ENCODE results near the gene TIGIT. TPM values are rescaled to one million over a fixed set of nuclear protein-coding genes. Genes with fewer than 3 reads are reported as not detected.

TIGIT gene
- under 1 TPM; 0.37 to 0.40 TPM for total RNA-seq

GRCh38 chr3:114293838-114294535 lies at the start of gene TIGIT:
Gene TIGIT, plus strand, starts transcription at chr3:114294028. Its CDS starts 34 bp downstream, at chr3:114294062.
- no peak within 1 kb of the TSS for H3K27ac ChIP-seq
- TF ChIP-seq CTCF (IDR thresholded peaks at IDR 0.05) = no peak
- intact Hi-C loops (cut with DNase I) = no loop called here
- no peak for DNase-seq
- no peak within 1 kb of the TSS for H3K9ac ChIP-seq (ENCODE audit: low read depth in 2 of 2, low read length in 2 of 2)
- H3K27me3 ChIP-seq = no peaks in the 10 kb centered on the region
- no peaks in the 10 kb centered on the region for H3K9me3 ChIP-seq
- no peak within 1 kb of the TSS for H3K4me3 ChIP-seq
- H3K36me3 ChIP-seq = no peaks in the 10 kb centered on the region
- no peaks in the 10 kb centered on the region for H3K4me1 ChIP-seq

- Histone ChIP-seq H3K27me3 (no peaks in the 10 kb centered on the region), H3K9ac (ENCODE audit: low read depth in 2 of 2, low read length in 2 of 2) (no peak overlapping the region), H3K4me1 (no peaks in the 10 kb centered on the region), H3K27ac (no peak overlapping the region), H3K36me3 (no peaks in the 10 kb centered on the region), H3K9me3 (no peaks in the 10 kb centered on the region), H3K4me3 (no peak overlapping the region)
- DNase-seq = no peak
- TF ChIP-seq CTCF (IDR thresholded peaks at IDR 0.05) = no peak
- intact Hi-C loops (cut with DNase I) = no loop called here
Measured at GRCh38 chr3:114252954-114253353, 40.9 kb upstream of the TIGIT start.

- Histone ChIP-seq H3K9ac (ENCODE audit: low read depth in 2 of 2, low read length in 2 of 2) (no peak overlapping the region), H3K4me3 (no peak overlapping the region), H3K4me1 (no peaks in the 10 kb centered on the region), H3K27ac (no peak overlapping the region), H3K27me3 (no peaks in the 10 kb centered on the region), H3K36me3 (no peaks in the 10 kb centered on the region), H3K9me3 (no peaks in the 10 kb centered on the region)
- TF ChIP-seq CTCF (IDR thresholded peaks at IDR 0.05) = no peak
- no peak for DNase-seq
- intact Hi-C loops (cut with DNase I) = no loop called here
Measured at GRCh38 chr3:114253505-114253904, 40.3 kb upstream of the TIGIT start.

GRCh38 chr3:114259566-114259965 lies 34.3 kb upstream of the TIGIT start:
- no peaks in the 10 kb centered on the region for H3K4me1 ChIP-seq
- no peak overlapping the region for H3K4me3 ChIP-seq
- no peaks in the 10 kb centered on the region for H3K36me3 ChIP-seq
- H3K9ac ChIP-seq (ENCODE audit: low read depth in 2 of 2, low read length in 2 of 2) = no peak overlapping the region
- DNase-seq = no peak
- intact Hi-C loops (cut with DNase I) = no loop called here
- H3K27me3 ChIP-seq = no peaks in the 10 kb centered on the region
- no peaks in the 10 kb centered on the region for H3K9me3 ChIP-seq
- no peak for TF ChIP-seq CTCF (IDR thresholded peaks at IDR 0.05)
- H3K27ac ChIP-seq = no peak overlapping the region

- no peak for TF ChIP-seq CTCF (IDR thresholded peaks at IDR 0.05)
- no peaks in the 10 kb centered on the region for H3K27me3 ChIP-seq
- H3K9ac ChIP-seq (ENCODE audit: low read depth in 2 of 2, low read length in 2 of 2) = no peak overlapping the region
- H3K4me3 ChIP-seq = no peak overlapping the region
- no peaks in the 10 kb centered on the region for H3K36me3 ChIP-seq
- no peaks in the 10 kb centered on the region for H3K9me3 ChIP-seq
- H3K27ac ChIP-seq = no peak overlapping the region
- DNase-seq = no peak
- no peaks in the 10 kb centered on the region for H3K4me1 ChIP-seq
- intact Hi-C loops (cut with DNase I) = no loop called here
Measured at GRCh38 chr3:114260152-114260551, 33.7 kb upstream of the TIGIT start.
